ENCODE results near the gene NUDT6.

- TF ChIP-seq, protein P1, sequence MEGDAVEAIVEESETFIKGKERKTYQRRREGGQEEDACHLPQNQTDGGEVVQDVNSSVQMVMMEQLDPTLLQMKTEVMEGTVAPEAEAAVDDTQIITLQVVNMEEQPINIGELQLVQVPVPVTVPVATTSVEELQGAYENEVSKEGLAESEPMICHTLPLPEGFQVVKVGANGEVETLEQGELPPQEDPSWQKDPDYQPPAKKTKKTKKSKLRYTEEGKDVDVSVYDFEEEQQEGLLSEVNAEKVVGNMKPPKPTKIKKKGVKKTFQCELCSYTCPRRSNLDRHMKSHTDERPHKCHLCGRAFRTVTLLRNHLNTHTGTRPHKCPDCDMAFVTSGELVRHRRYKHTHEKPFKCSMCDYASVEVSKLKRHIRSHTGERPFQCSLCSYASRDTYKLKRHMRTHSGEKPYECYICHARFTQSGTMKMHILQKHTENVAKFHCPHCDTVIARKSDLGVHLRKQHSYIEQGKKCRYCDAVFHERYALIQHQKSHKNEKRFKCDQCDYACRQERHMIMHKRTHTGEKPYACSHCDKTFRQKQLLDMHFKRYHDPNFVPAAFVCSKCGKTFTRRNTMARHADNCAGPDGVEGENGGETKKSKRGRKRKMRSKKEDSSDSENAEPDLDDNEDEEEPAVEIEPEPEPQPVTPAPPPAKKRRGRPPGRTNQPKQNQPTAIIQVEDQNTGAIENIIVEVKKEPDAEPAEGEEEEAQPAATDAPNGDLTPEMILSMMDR (IDR thresholded peaks at IDR 0.05; ENCODE audit: low read depth, low read length), result no peak
- TF ChIP-seq POLR2A (IDR thresholded peaks at IDR 0.05; ENCODE audit: extremely low read depth, insufficient read length), result no peak
Measured at GRCh38 chr4:122882857-122883735, 39.3 kb downstream of the NUDT6 start.
